A673 (cell line): ENCODE measurements around the gene PDZD4. TPM values are rescaled to one million over a fixed set of nuclear protein-coding genes. Genes with fewer than 3 reads are reported as not detected.
A peak's percentile ranks its signal among the peaks of the same experiment; 100 is the strongest.

ENCODE experiments used
- BruUV-seq: library from RNA; stranded (reverse); fragments of 400-500 nt; replicated peaks from 2 replicates; lab custom pipeline; 2021; lab: Mats Ljungman, UMichigan
- CTCF ChIA-PET: fragments of 300-600 bp; sonication (Branson Sonifier 250); formaldehyde crosslinking; loops from one replicate; lab custom pipeline; 2022; ENCODE audit warnings: antibody characterized with exemption; lab: Charles Lee
- POLR2A ChIA-PET: fragments of 300-600 bp; sonication (Branson Sonifier 250); formaldehyde crosslinking; loops from one replicate; lab custom pipeline; 2022; ENCODE audit warnings: antibody characterized with exemption; ENCODE audit not compliant: low non-redundant PET; lab: Charles Lee
- DNase-seq: peaks from one replicate; pipeline ENCODE4 v3.0.0-alpha.2; 2015; ENCODE audit warnings: low spot score
- H3K27ac ChIP-seq: fragments of 200-600 bp; sonication (generic); 2 replicates; pipeline ENCODE4 v1.5.1; 2016; ENCODE audit warnings: mixed run types, low read depth, mild to moderate bottlenecking, mixed read lengths, antibody characterized with exemption, low read length; ENCODE audit not compliant: poor library complexity, severe bottlenecking
- H3K27me3 ChIP-seq: fragments of 200-600 bp; sonication (generic); replicated peaks from 2 replicates; pipeline ENCODE4 v1.6.1; 2017; ENCODE audit warnings: mixed run types, low read depth, mild to moderate bottlenecking, mixed read lengths, antibody characterized with exemption, low read length; ENCODE audit not compliant: insufficient read depth, poor library complexity
- H3K36me3 ChIP-seq: fragments of 200-600 bp; sonication (generic); 2 replicates; pipeline ENCODE4 v1.6.1; 2016; ENCODE audit warnings: mixed run types, mild to moderate bottlenecking, mixed read lengths, antibody characterized with exemption, low read length; ENCODE audit not compliant: insufficient read depth, poor library complexity, severe bottlenecking
- H3K4me1 ChIP-seq: fragments of 200-600 bp; sonication (generic); 2 replicates; pipeline ENCODE4 v1.6.1; 2017; ENCODE audit warnings: mixed run types, mild to moderate bottlenecking, mixed read lengths, antibody characterized with exemption, low read length; ENCODE audit not compliant: insufficient read depth, poor library complexity, severe bottlenecking
- H3K4me3 ChIP-seq: fragments of 200-600 bp; sonication (generic); 2 replicates; pipeline ENCODE4 v1.5.1; 2016; ENCODE audit warnings: low read depth, mixed run types, mild to moderate bottlenecking, mixed read lengths, low read length; ENCODE audit not compliant: poor library complexity, severe bottlenecking
- H3K9me3 ChIP-seq: fragments of 200-600 bp; sonication (generic); 2 replicates; pipeline ENCODE4 v1.6.1; 2016; ENCODE audit warnings: mixed run types, low read depth, mild to moderate bottlenecking, mixed read lengths, antibody characterized with exemption, low read length; ENCODE audit not compliant: poor library complexity, severe bottlenecking
- EZH2 ChIP-seq: fragments of 200-600 bp; sonication (generic); IDR thresholded peaks from 2 replicates; pipeline ENCODE4 v1.6.1; 2017; ENCODE audit warnings: borderline replicate concordance, low read depth, mild to moderate bottlenecking, mixed read lengths, antibody characterized with exemption, low read length; ENCODE audit not compliant: poor library complexity, severe bottlenecking
- intact Hi-C: fragments of 100-400 bp; cut with micrococcal nuclease; formaldehyde crosslinking; loops from one replicate; pipeline ENCODE4 v1.10.0; 2022; ENCODE audit not compliant: unreplicated experiment
- total RNA-seq: library from RNA; stranded (reverse); gene quantifications from 2 replicates; pipeline ENCODE4 v1.2.3, GENCODE V29; 2021
- TF ChIP-seq, protein P1 (sequence below): fragments of 300-800, 200-600 bp; sonication (generic); conservative IDR thresholded peaks from 2 replicates; pipeline ENCODE4 v1.5.1; 2017; ENCODE audit warnings: low read depth, mild to moderate bottlenecking, antibody characterized with exemption, low read length, moderate library complexity, mixed read lengths

PDZD4 gene
- total RNA-seq, 1 experiment from 2014 or later, result 2.6 TPM

DNA sequence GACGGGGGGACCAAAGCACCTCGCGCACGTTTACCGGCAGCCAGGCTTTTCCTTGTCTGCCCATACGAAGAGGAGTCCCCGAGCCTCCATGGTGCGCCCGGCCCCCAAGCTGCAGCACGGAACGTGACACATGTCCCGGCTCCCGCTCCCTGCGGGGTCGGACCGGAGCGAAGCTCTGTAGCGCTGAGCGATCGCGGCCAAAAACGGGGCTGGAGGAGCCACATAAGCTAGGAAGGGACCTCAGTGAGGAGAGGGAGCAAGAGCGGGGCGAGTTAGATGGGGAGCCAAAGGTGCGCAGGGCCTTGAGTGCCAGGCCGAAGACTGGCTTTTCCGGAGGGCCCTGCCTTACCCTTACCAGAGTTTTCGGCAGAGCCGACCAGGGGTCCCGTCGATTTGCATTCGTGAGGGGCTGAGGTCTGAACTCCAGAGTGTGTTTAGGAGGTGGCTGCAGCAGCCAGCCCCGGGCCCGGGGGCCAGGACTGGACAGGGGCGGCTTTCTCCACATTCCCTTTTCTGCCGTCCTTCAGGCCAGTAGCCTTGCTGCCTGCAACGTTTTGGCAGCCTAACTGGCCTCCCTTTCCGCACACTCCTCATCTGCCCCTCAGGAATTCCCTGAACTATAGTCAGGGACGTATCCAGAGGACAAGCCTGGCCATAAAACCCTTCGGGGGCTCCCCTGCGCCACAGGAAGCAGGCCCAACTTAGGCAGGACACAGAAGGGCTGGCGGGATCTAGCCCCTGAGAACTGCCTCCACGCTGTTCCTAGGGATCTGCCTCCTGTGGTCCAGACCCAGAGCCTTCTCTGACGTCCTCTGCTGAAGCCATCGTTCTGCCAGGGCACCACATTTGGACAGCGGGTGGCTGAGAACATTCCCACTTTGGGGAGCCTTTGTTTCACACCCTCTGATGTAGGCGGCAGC is 35.2 kb downstream of the PDZD4 start:
- TF ChIP-seq, protein P1, sequence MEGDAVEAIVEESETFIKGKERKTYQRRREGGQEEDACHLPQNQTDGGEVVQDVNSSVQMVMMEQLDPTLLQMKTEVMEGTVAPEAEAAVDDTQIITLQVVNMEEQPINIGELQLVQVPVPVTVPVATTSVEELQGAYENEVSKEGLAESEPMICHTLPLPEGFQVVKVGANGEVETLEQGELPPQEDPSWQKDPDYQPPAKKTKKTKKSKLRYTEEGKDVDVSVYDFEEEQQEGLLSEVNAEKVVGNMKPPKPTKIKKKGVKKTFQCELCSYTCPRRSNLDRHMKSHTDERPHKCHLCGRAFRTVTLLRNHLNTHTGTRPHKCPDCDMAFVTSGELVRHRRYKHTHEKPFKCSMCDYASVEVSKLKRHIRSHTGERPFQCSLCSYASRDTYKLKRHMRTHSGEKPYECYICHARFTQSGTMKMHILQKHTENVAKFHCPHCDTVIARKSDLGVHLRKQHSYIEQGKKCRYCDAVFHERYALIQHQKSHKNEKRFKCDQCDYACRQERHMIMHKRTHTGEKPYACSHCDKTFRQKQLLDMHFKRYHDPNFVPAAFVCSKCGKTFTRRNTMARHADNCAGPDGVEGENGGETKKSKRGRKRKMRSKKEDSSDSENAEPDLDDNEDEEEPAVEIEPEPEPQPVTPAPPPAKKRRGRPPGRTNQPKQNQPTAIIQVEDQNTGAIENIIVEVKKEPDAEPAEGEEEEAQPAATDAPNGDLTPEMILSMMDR, result no peak
- TF ChIP-seq EZH2, result no peak
- intact Hi-C loops, result no loop called here
- POLR2A ChIA-PET, result no interaction called here
- DNase-seq, result no peak
- CTCF ChIA-PET, result no interaction called here
- Histone ChIP-seq H3K4me3 (peak overlapping the region; percentile 77), H3K4me1 (no peaks in the 10 kb centered on the region), H3K27me3 (no peaks in the 10 kb centered on the region), H3K36me3 (peaks cover 12% of the 10 kb centered on the region), H3K27ac (peak overlapping the region; percentile 89), H3K9me3 (no peaks in the 10 kb centered on the region)
- TSS peak; percentile 79 for BruUV-seq

DNA sequence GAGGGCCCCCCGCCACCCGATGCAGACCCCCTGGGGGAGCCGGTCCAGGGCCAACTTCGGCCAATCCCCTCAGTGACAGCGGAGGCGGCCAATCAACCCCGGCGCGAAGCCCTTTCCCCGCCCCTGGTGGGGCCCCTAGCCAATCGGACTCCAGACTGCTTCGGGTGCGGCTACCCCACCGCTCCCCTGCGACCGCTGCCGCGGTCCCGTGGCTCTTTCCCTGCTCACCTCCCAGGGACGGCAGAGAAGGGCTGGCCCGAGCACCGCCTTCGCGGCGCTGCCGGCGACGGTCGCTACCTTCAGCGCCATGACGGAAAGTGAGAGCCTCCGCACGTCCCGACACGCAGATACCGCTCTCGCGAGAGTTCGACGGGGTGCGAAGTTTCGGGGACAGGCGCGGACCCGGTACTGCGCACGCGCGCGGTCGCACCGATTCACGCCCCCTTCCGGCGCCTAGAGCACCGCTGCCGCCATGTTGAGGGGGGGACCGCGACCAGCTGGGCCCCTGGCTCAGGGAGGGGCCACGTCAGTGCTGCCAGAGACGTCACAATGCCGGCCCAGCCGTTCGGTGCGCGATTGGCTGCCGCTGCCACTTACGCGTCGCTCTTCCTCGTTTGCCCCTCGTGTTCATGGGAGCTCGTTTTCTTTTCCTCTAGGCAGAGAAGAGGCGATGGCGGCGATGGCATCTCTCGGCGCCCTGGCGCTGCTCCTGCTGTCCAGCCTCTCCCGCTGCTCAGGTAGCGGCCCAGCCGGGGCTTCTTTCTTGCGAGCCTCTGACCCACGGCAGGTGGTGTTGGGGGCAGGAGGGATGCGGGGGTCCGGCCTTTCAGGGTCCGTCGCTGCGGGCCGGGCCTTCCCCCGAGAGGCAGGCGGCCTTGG is 36.1 kb downstream of the PDZD4 start, which contains the start of the genes IDH3G and SSR4:
TSS of gene IDH3G (minus strand) at position 358 of the 879 bp plus-strand sequence. CDS start at position 309, 49 bp downstream.
TSS of gene SSR4 (plus strand) at position 651 of the 879 bp plus-strand sequence. CDS start at position 671, 20 bp downstream.
- Histone ChIP-seq H3K4me1 (no peaks in the 10 kb centered on the region), H3K4me3 (peak within 1 kb of the TSS; percentile 77), H3K9me3 (no peaks in the 10 kb centered on the region), H3K27me3 (no peaks in the 10 kb centered on the region), H3K36me3 (peaks cover 12% of the 10 kb centered on the region), H3K27ac (peak within 1 kb of the TSS; percentile 92)
- ChIA-PET POLR2A (no interaction called here), CTCF (no interaction called here)
- no TSS peak for BruUV-seq
- TF ChIP-seq EZH2, result no peak
- TF ChIP-seq, protein P1, result no peak; the same call in 1 of the 2 replicates
- DNase-seq, result peak; percentile 95
- intact Hi-C loops, result no loop called here

DNA sequence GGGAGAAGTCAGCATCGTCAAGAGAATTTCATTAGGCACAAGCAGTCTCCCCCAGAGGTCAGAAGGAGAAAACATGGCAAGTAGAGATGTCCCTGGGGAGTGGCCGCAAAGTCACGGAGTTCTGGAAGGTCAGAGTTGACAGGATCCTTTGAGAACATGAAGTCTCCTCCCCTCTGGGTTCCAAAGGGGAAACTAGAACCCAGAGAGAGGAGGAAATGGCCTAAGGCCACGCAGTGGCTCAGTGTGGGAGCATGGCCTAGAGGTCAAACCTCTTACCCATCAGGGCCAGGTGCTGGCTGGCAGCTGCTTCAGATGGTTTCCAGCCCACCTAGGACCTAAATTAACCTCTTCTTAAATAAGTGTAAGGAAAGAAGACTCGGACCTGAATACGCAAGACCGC is 37.1 kb downstream of the PDZD4 start:
- intact Hi-C loops, result no loop called here
- TSS peak; percentile 52 for BruUV-seq
- no peak for DNase-seq
- peaks cover 9% of the 10 kb centered on the region for H3K36me3 ChIP-seq
- H3K4me3 ChIP-seq, result peak overlapping the region; percentile 77
- H3K27ac ChIP-seq, result peak overlapping the region; percentile 92
- ChIA-PET POLR2A (no interaction called here), CTCF (no interaction called here)
- H3K9me3 ChIP-seq, result no peaks in the 10 kb centered on the region
- no peaks in the 10 kb centered on the region for H3K4me1 ChIP-seq
- TF ChIP-seq, protein P1, result no peak
- no peak for TF ChIP-seq EZH2
- no peaks in the 10 kb centered on the region for H3K27me3 ChIP-seq
